Endothelial cell of umbilical vein (primary cell): ENCODE data around the gene STIMATE. TPM values are rescaled to one million over a fixed set of nuclear protein-coding genes. Genes with fewer than 3 reads are reported as not detected.

Experiments used
- BruUV-seq: library from RNA; stranded (reverse); fragments of 400-500 nt; replicated peaks from 2 replicates; lab custom pipeline; 2021; lab: Mats Ljungman, UMichigan
- CTCF ChIA-PET: fragments of 300-600, 350-600 bp; sonication (Branson Sonifier 250); formaldehyde crosslinking; loops from one replicate; lab custom pipeline; 2021; ENCODE audit warnings: antibody characterized with exemption, inconsistent platforms; lab: Charles Lee
- POLR2A ChIA-PET: fragments of 300-600, 350-600 bp; sonication (Branson Sonifier 250); formaldehyde crosslinking; loops from one replicate; lab custom pipeline; 2021; ENCODE audit warnings: antibody characterized with exemption, inconsistent platforms; lab: Charles Lee
- DNase-seq: peaks from one replicate; pipeline ENCODE4 v3.0.0-alpha.2; 2011; ENCODE audit warnings: low read depth, low spot score
- FAIRE-seq: peaks from 2 replicates; lab custom pipeline; 2011; peaks lifted over from hg19 to GRCh38; lab: Jason Lieb, UNC
- H2AFZ ChIP-seq: 2 replicates; pipeline ENCODE4 v1.6.0; 2012; ENCODE audit warnings: low read depth, low read length, control low read depth, inconsistent platforms
- H3K27ac ChIP-seq: 2 replicates; pipeline ENCODE4 v1.5.1; 2011; ENCODE audit warnings: low read depth, mild to moderate bottlenecking, control low read depth, low read length, moderate library complexity; ENCODE audit not compliant: insufficient read depth
- H3K27me3 ChIP-seq, 2 experiments: 2 replicates each; pipeline versions ENCODE4 v1.6.0 to v1.6.1; 2011; ENCODE audit warnings: low read length in 2 of 2, mixed read lengths in 1 of 2; ENCODE audit not compliant: control insufficient read depth in 2 of 2, insufficient read depth in 2 of 2
- H3K36me3 ChIP-seq, 2 experiments: 2 replicates in 1 of 2; 3 replicates in 1 of 2; pipeline ENCODE4 v1.5.1; 2011; ENCODE audit warnings: low read length in 2 of 2, mild to moderate bottlenecking in 1 of 2, moderate library complexity in 1 of 2; ENCODE audit not compliant: control insufficient read depth in 2 of 2, insufficient read depth in 2 of 2; ENCODE audit errors: extremely low read depth in 1 of 2
- H3K4me1 ChIP-seq: 3 replicates; pipeline ENCODE4 v1.5.1; 2011; ENCODE audit warnings: mild to moderate bottlenecking, low read length; ENCODE audit not compliant: control insufficient read depth, insufficient read depth; ENCODE audit errors: extremely low read depth
- H3K4me2 ChIP-seq: 2 replicates; pipeline ENCODE4 v1.6.1; 2011; ENCODE audit warnings: low read length, control low read depth, mixed read lengths; ENCODE audit not compliant: insufficient read depth
- H3K4me3 ChIP-seq, 3 experiments: fragments of 200-600 bp in 1 of 3; sonication (generic), shearing (Covaris generic) in 1 of 3; replicated peaks in 1 of 3; 2 replicates each; pipeline ENCODE4 v1.5.1; 2011 to 2016; ENCODE audit warnings: control low read depth in 3 of 3, low read length in 3 of 3, mild to moderate bottlenecking in 2 of 3, inconsistent platforms in 1 of 3, low read depth in 1 of 3, moderate library complexity in 1 of 3; ENCODE audit not compliant: insufficient read depth in 1 of 3
- H3K79me2 ChIP-seq: 2 replicates; pipeline ENCODE4 v1.6.0; 2012; ENCODE audit warnings: low read length, inconsistent platforms; ENCODE audit not compliant: control insufficient read depth, insufficient read depth
- H3K9ac ChIP-seq: replicated peaks from 2 replicates; pipeline ENCODE3; 2011; ENCODE audit warnings: low read length, control low read depth; ENCODE audit not compliant: insufficient read depth; ENCODE audit errors: extremely low read depth
- H3K9me1 ChIP-seq: replicated peaks from 3 replicates; pipeline ENCODE4 v1.6.0; 2011; ENCODE audit warnings: mild to moderate bottlenecking, low read length; ENCODE audit not compliant: control insufficient read depth, insufficient read depth; ENCODE audit errors: extremely low read depth
- H3K9me3 ChIP-seq: replicated peaks from 2 replicates; pipeline ENCODE4 v1.5.1; 2012; ENCODE audit warnings: low read length, inconsistent platforms; ENCODE audit not compliant: control insufficient read depth, insufficient read depth
- H4K20me1 ChIP-seq: replicated peaks from 2 replicates; pipeline ENCODE3; 2011; ENCODE audit warnings: mild to moderate bottlenecking, low read length; ENCODE audit not compliant: control insufficient read depth, insufficient read depth; ENCODE audit errors: extremely low read depth
- CTCF ChIP-seq, 2 donors: IDR thresholded peaks; 1 replicate in 1 of 2; 2 replicates in 1 of 2; pipeline ENCODE4 v1.5.1; 2011; ENCODE audit warnings: low read length in 2 of 2, mild to moderate bottlenecking in 2 of 2, moderate library complexity in 2 of 2, control low read depth in 1 of 2, inconsistent platforms in 1 of 2, low read depth in 1 of 2; ENCODE audit not compliant: insufficient read depth in 1 of 2; ENCODE audit errors: extremely low read depth in 1 of 2
- EZH2 ChIP-seq: IDR thresholded peaks from 2 replicates; pipeline ENCODE4 v1.6.1; 2012; ENCODE audit warnings: borderline replicate concordance, low read depth, mild to moderate bottlenecking, moderate library complexity, low read length, inconsistent platforms; ENCODE audit not compliant: severe bottlenecking
- FOS ChIP-seq: IDR thresholded peaks from 2 replicates; pipeline ENCODE4 v1.6.1; 2011; ENCODE audit warnings: mild to moderate bottlenecking, low read length, moderate library complexity, borderline replicate concordance; ENCODE audit not compliant: insufficient read depth
- GATA2 ChIP-seq: IDR thresholded peaks from 2 replicates; pipeline ENCODE4 v1.7.0; 2011; ENCODE audit warnings: low read depth, mild to moderate bottlenecking, moderate library complexity, mixed read lengths, low read length; ENCODE audit not compliant: insufficient read length, insufficient read depth
- JUN ChIP-seq: IDR thresholded peaks from 2 replicates; pipeline ENCODE4 v1.6.1; 2011; ENCODE audit warnings: borderline replicate concordance, low read depth; ENCODE audit not compliant: insufficient read length, insufficient read depth
- MYC ChIP-seq: IDR thresholded peaks from one replicate; pipeline ENCODE4 v1.6.1; 2011; ENCODE audit warnings: mild to moderate bottlenecking, low read depth, low read length
- POLR2A ChIP-seq: IDR thresholded peaks from 2 replicates; pipeline ENCODE4 v1.6.1; 2012; ENCODE audit warnings: low read depth, mild to moderate bottlenecking, control low read depth, low read length
- POLR2AphosphoS5 ChIP-seq: IDR thresholded peaks from 2 replicates; pipeline ENCODE4 v1.6.1; 2012; ENCODE audit warnings: low read depth, mild to moderate bottlenecking, control low read depth, low read length, moderate library complexity; ENCODE audit not compliant: insufficient read depth
- dilution Hi-C: fragments of 300-500 bp; cut with MboI; formaldehyde crosslinking; loops from one replicate; pipeline ENCODE4 v1.15.0; 2019; ENCODE audit warnings: low sequenced_read_pairs; ENCODE audit not compliant: extremely low pct_ligation_motif_present
- intact Hi-C: fragments of 100-400 bp; cut with micrococcal nuclease; formaldehyde crosslinking; loops from one replicate; pipeline ENCODE4 v1.10.0; 2022
- polyA plus RNA-seq, 4 experiments: library from polyadenylated mRNA; depleted of rRNA in 3 of 4; stranded (reverse) in 3 of 4; unstranded in 1 of 4; fragments of >200 nt; gene quantifications; 2 replicates each; pipeline versions ENCODE4 v1.2.1 to v1.2.3, GENCODE V29; 2011 to 2012; ENCODE audit warnings: missing spikeins in 1 of 4
- total RNA-seq: library from RNA; stranded (reverse); gene quantifications from 2 replicates; pipeline ENCODE4 v1.2.3, GENCODE V29; 2021
- TF ChIP-seq, protein P1 (sequence below): IDR thresholded peaks from 2 replicates; pipeline ENCODE4 v1.6.1; 2011; ENCODE audit not compliant: insufficient read depth, insufficient read length

STIMATE gene
- total and polyA plus RNA-seq, 2 donors (not counting 3 experiments of a cell fraction or from before 2014, with no cell fraction given), result 18.2 to 24.0 TPM

DNA sequence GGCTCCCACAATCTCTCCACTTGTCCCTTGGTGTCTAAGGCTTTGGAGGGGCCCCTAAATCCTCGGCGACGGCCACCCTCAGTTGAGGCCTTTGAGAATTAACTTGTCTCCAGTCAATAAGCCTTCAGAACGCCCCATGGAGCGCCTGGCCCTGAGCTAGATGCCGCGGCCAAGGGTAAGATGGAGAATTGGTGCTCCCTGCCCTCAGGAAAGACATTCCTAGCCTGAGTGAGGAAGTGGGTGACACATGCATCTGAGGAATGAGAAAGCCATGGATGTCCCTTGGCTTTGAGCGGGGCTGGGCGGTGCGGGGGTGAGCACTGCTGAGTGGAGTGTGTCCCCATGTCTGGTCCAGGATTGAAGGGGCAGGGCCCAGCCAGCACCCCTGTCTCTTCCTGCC is 80.1 kb downstream of the STIMATE start:
- no peaks in the 10 kb centered on the region for H3K9me3 ChIP-seq
- no peak for FAIRE-seq
- no peak overlapping the region for H3K27ac ChIP-seq
- no peak overlapping the region for H2AFZ ChIP-seq
- no peaks in the 10 kb centered on the region for H3K9me1 ChIP-seq
- no peak for DNase-seq
- POLR2A ChIA-PET, result no interaction called here
- dilution Hi-C loops, result no loop called here
- no peaks in the 10 kb centered on the region for H3K27me3 ChIP-seq
- no peaks in the 10 kb centered on the region for H4K20me1 ChIP-seq
- no peaks in the 10 kb centered on the region for H3K36me3 ChIP-seq
- H3K4me3 ChIP-seq, result no peak overlapping the region
- H3K79me2 ChIP-seq, result no peaks in the 10 kb centered on the region
- no peaks in the 10 kb centered on the region for H3K4me1 ChIP-seq
- no peak overlapping the region for H3K9ac ChIP-seq
- intact Hi-C loops, result no loop called here
- CTCF ChIA-PET, result no interaction called here
- TF ChIP-seq POLR2AphosphoS5 (no peak), MYC (no peak), POLR2A (no peak), JUN (no peak), CTCF (IDR thresholded peaks at IDR 0.05; ENCODE audit: extremely low read depth in 1 of 2, insufficient read depth in 1 of 2, low read depth in 1 of 2, low read length in 2 of 2) (no peak), FOS (no peak), EZH2 (no peak), GATA2 (no peak)
- TF ChIP-seq, protein P1, sequence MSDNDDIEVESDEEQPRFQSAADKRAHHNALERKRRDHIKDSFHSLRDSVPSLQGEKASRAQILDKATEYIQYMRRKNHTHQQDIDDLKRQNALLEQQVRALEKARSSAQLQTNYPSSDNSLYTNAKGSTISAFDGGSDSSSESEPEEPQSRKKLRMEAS, result no peak
- no peak overlapping the region for H3K4me2 ChIP-seq
- BruUV-seq, result no TSS peak
